Esophagus muscularis mucosa (tissue), 4 donors: ENCODE data around the gene OR10G2. TPM values are rescaled to one million over a fixed set of nuclear protein-coding genes. Genes with fewer than 3 reads are reported as not detected.
"Not testable (repeated sequence)": the region's sequence is repeated elsewhere in the genome, so short reads cannot be mapped to it uniquely, and the experiment has no call there.

Experiments used
- DNase-seq: peaks from one replicate; pipeline ENCODE4 v3.0.0-alpha.2; 2017; ENCODE audit errors: extremely low spot score
- H3K27ac ChIP-seq, 4 donors: fragments of 200-600 bp; sonication (generic); replicated peaks in 1 of 4; 1 replicate in 3 of 4; 2 replicates in 1 of 4; pipeline ENCODE4 v1.5.1; 2016 to 2019; ENCODE audit warnings: mild to moderate bottlenecking in 1 of 4
- H3K27me3 ChIP-seq, 4 donors: fragments of 200-600 bp; sonication (generic); one replicate each; pipeline versions ENCODE4 v1.5.1 to v1.6.0; 2016 to 2019
- H3K36me3 ChIP-seq, 4 donors: fragments of 200-600 bp; sonication (generic); one replicate each; pipeline ENCODE4 v1.5.1; 2016 to 2019
- H3K4me1 ChIP-seq, 4 donors: fragments of 200-600 bp; sonication (generic); one replicate each; pipeline ENCODE4 v1.5.1; 2016 to 2019
- H3K4me3 ChIP-seq, 4 donors: fragments of 200-600 bp; sonication (generic); 1 replicate in 2 of 4; 2 replicates in 2 of 4; pipeline ENCODE4 v1.5.1; 2016 to 2019; ENCODE audit warnings: mild to moderate bottlenecking in 4 of 4, moderate library complexity in 1 of 4
- H3K9me3 ChIP-seq, 4 donors: fragments of 200-600 bp; sonication (generic); 1 replicate in 3 of 4; 2 replicates in 1 of 4; pipeline ENCODE4 v1.5.1; 2016 to 2019
- CTCF ChIP-seq, 3 experiments: fragments of 200-600 bp in 2 of 3; fragments of 450-650 bp in 1 of 3; sonication (generic) in 2 of 3; IDR thresholded peaks; one replicate each; pipeline ENCODE4 v1.5.1; 2017 to 2019; ENCODE audit warnings: antibody characterized with exemption in 3 of 3, mild to moderate bottlenecking in 2 of 3, moderate library complexity in 1 of 3
- EP300 ChIP-seq: sonication (generic); formaldehyde crosslinking; IDR thresholded peaks from one replicate; pipeline ENCODE4 v1.6.1; 2017; ENCODE audit warnings: antibody characterized with exemption
- POLR2A ChIP-seq: fragments of 450-650 bp; IDR thresholded peaks from one replicate; pipeline ENCODE4 v1.6.1; 2017; ENCODE audit warnings: antibody characterized with exemption, moderate library complexity, mild to moderate bottlenecking, low read depth
- POLR2AphosphoS5 ChIP-seq, 2 donors: sonication (generic); formaldehyde crosslinking; IDR thresholded peaks; one replicate each; pipeline ENCODE4 v1.6.1; 2017; ENCODE audit warnings: antibody characterized with exemption in 2 of 2
- WGBS: methylation state at CpG from one replicate; pipeline ENCODE4 v1.1.5; 2018; 5-methylcytosine and 5-hydroxymethylcytosine counted together
- intact Hi-C: fragments of 100-400 bp; cut with DNase I; formaldehyde crosslinking; loops from one replicate; pipeline ENCODE4 v1.15.1; 2023
- total RNA-seq, 4 donors: library from RNA; depleted of rRNA; stranded (reverse); fragments of >200 nt; gene quantifications; one replicate each; pipeline versions ENCODE4 v1.1.0 to v1.2.1, GENCODE V29; 2016

Gene OR10G2
- total RNA-seq, 4 donors from 2014 or later: not detected

GRCh38 chr14:21631084-21631483 lies 3.7 kb downstream of the OR10G2 start:
- Histone ChIP-seq H3K4me1 (no peaks in the 10 kb centered on the region), H3K36me3 (no peaks in the 10 kb centered on the region), H3K27me3 (peaks cover 0 to 2% (median 0%) of the 10 kb centered on the region in 4 donors), H3K4me3 (no peak overlapping the region), H3K9me3 (no peaks in the 10 kb centered on the region), H3K27ac (no peak overlapping the region)
- 84% methylated on average over 3 of the region's 3 CpGs for WGBS
- intact Hi-C loops: no loop called here
- no peak for DNase-seq
- TF ChIP-seq EP300 (no peak), POLR2A (no peak), POLR2AphosphoS5 (IDR thresholded peaks at IDR 0.05) (no peak), CTCF (IDR thresholded peaks at IDR 0.05) (no peak)

GRCh38 chr14:21630503-21630902 lies 4.2 kb downstream of the OR10G2 start:
- H3K36me3 ChIP-seq, DNase-seq, H3K4me1 ChIP-seq, H3K9me3 ChIP-seq, H3K4me3 ChIP-seq, intact Hi-C loops, H3K27ac ChIP-seq, H3K27me3 ChIP-seq: not testable (repeated sequence)
- WGBS: 95% methylated on average over 1 of the region's 1 CpG

- Histone ChIP-seq H3K9me3 (no peaks in the 10 kb centered on the region), H3K27ac (no peak overlapping the region), H3K4me1 (no peaks in the 10 kb centered on the region), H3K4me3 (no peak overlapping the region), H3K27me3 (no peaks in the 10 kb centered on the region), H3K36me3 (no peaks in the 10 kb centered on the region)
- intact Hi-C loops: no loop called here
- WGBS: 70% methylated on average over 3 of the region's 3 CpGs
- TF ChIP-seq POLR2AphosphoS5 (IDR thresholded peaks at IDR 0.05) (no peak), EP300 (no peak), CTCF (IDR thresholded peaks at IDR 0.05) (no peak), POLR2A (no peak)
- DNase-seq: no peak
These were observed 8.1 kb downstream of the OR10G2 start for GRCh38 chr14:21626491-21627230.

- 64% methylated on average over 7 of the region's 8 CpGs for WGBS
- intact Hi-C loops: no loop called here
- Histone ChIP-seq H3K36me3 (no peaks in the 10 kb centered on the region), H3K4me3 (no peak overlapping the region), H3K27me3 (peaks cover 0 to 10% (median 0%) of the 10 kb centered on the region in 4 donors), H3K9me3 (no peaks in the 10 kb centered on the region), H3K27ac (no peak overlapping the region), H3K4me1 (no peaks in the 10 kb centered on the region)
- DNase-seq: no peak
- TF ChIP-seq POLR2A (no peak), CTCF (IDR thresholded peaks at IDR 0.05) (no peak), EP300 (no peak), POLR2AphosphoS5 (IDR thresholded peaks at IDR 0.05) (no peak)
These were observed 17.1 kb downstream of the OR10G2 start for GRCh38 chr14:21617614-21618013.

GRCh38 chr14:21614240-21614639 lies 20.5 kb downstream of the OR10G2 start:
- WGBS: 50% methylated on average over 1 of the region's 1 CpG
- TF ChIP-seq CTCF (IDR thresholded peaks at IDR 0.05) (no peak), POLR2AphosphoS5 (IDR thresholded peaks at IDR 0.05) (no peak), POLR2A (no peak), EP300 (no peak)
- H3K27ac ChIP-seq: no peak overlapping the region
- DNase-seq: no peak
- H3K4me3 ChIP-seq: no peak overlapping the region
- H3K4me1 ChIP-seq: no peaks in the 10 kb centered on the region
- intact Hi-C loops: no loop called here
- no peaks in the 10 kb centered on the region for H3K9me3 ChIP-seq
- peaks cover 0 to 10% (median 0%) of the 10 kb centered on the region in 4 donors for H3K27me3 ChIP-seq
- H3K36me3 ChIP-seq: no peaks in the 10 kb centered on the region
